H9 (cell line): ENCODE results near the gene SRPX2. TPM values are rescaled to one million over a fixed set of nuclear protein-coding genes. Genes with fewer than 3 reads are reported as not detected.

Experiments used
- DNase-seq: peaks from one replicate; pipeline ENCODE4 v3.0.0-alpha.2; 2017
- H2AFZ ChIP-seq: one replicate; pipeline ENCODE4 v1.6.1; 2013; ENCODE audit warnings: mild to moderate bottlenecking, low read length, control low read depth, moderate library complexity
- H2AK5ac ChIP-seq: 2 replicates; pipeline ENCODE4 v1.6.1; 2013; ENCODE audit warnings: low read length, control low read depth, mixed read lengths; ENCODE audit not compliant: insufficient read length
- H2BK120ac ChIP-seq: one replicate; pipeline ENCODE4 v1.6.1; 2013; ENCODE audit warnings: low read depth, mild to moderate bottlenecking, low read length, control low read depth, inconsistent platforms; ENCODE audit not compliant: poor library complexity, severe bottlenecking
- H2BK12ac ChIP-seq: 2 replicates; pipeline ENCODE4 v1.6.1; 2013; ENCODE audit warnings: low read length, control low read depth, mixed read lengths, low read depth; ENCODE audit not compliant: insufficient read length
- H2BK15ac ChIP-seq: 2 replicates; pipeline ENCODE4 v1.6.1; 2013; ENCODE audit warnings: low read depth, low read length, control low read depth
- H2BK20ac ChIP-seq: one replicate; pipeline ENCODE4 v1.6.1; 2013; ENCODE audit warnings: low read depth, mild to moderate bottlenecking, low read length, control low read depth, inconsistent platforms; ENCODE audit not compliant: poor library complexity, severe bottlenecking
- H2BK5ac ChIP-seq: 2 replicates; pipeline ENCODE4 v1.6.1; 2013; ENCODE audit warnings: low read length, control low read depth, mixed read lengths; ENCODE audit not compliant: insufficient read length
- H3K14ac ChIP-seq: 2 replicates; pipeline ENCODE4 v1.6.1; 2013; ENCODE audit warnings: low read length, control low read depth; ENCODE audit not compliant: insufficient read depth
- H3K18ac ChIP-seq: 2 replicates; pipeline ENCODE4 v1.6.1; 2013; ENCODE audit warnings: low read depth, mild to moderate bottlenecking, mixed read lengths, low read length, control low read depth; ENCODE audit not compliant: insufficient read length
- H3K23ac ChIP-seq: 2 replicates; pipeline ENCODE4 v1.6.1; 2013; ENCODE audit warnings: low read length, control low read depth, mixed read lengths, low read depth; ENCODE audit not compliant: insufficient read length
- H3K23me2 ChIP-seq: 2 replicates; pipeline ENCODE4 v1.6.1; 2013; ENCODE audit warnings: low read depth, mild to moderate bottlenecking, mixed read lengths, low read length, control low read depth; ENCODE audit not compliant: insufficient read length, poor library complexity, severe bottlenecking
- H3K27ac ChIP-seq: 2 replicates; pipeline ENCODE4 v1.5.1; 2013; ENCODE audit warnings: low read length, control low read depth, mixed read lengths, low read depth; ENCODE audit not compliant: insufficient read length
- H3K27me3 ChIP-seq: 2 replicates; pipeline ENCODE4 v1.6.1; 2013; ENCODE audit warnings: low read length, control low read depth, inconsistent platforms; ENCODE audit not compliant: insufficient read depth
- H3K4ac ChIP-seq: 2 replicates; pipeline ENCODE4 v1.6.1; 2013; ENCODE audit warnings: low read depth, mild to moderate bottlenecking, control low read depth, inconsistent platforms, low read length, moderate library complexity
- H3K4me1 ChIP-seq: 2 replicates; pipeline ENCODE4 v1.6.1; 2013; ENCODE audit warnings: low read length, control low read depth, inconsistent platforms; ENCODE audit not compliant: insufficient read depth
- H3K4me2 ChIP-seq: 2 replicates; pipeline ENCODE4 v1.6.1; 2013; ENCODE audit warnings: low read length, control low read depth, mixed read lengths; ENCODE audit not compliant: insufficient read length, insufficient read depth
- H3K56ac ChIP-seq: 2 replicates; pipeline ENCODE4 v1.6.1; 2013; ENCODE audit warnings: low read depth, mild to moderate bottlenecking, mixed read lengths, low read length, control low read depth; ENCODE audit not compliant: insufficient read length
- H3K79me1 ChIP-seq: 2 replicates; pipeline ENCODE4 v1.6.1; 2013; ENCODE audit warnings: low read depth, mild to moderate bottlenecking, moderate library complexity, low read length, control low read depth, inconsistent platforms; ENCODE audit not compliant: insufficient read depth, poor library complexity, severe bottlenecking
- H3K79me2 ChIP-seq: 2 replicates; pipeline ENCODE4 v1.6.1; 2013; ENCODE audit warnings: low read length, control low read depth, inconsistent platforms; ENCODE audit not compliant: insufficient read depth
- H3K9ac ChIP-seq: 2 replicates; pipeline ENCODE4 v1.6.1; 2013; ENCODE audit warnings: low read length, control low read depth, mixed read lengths; ENCODE audit not compliant: insufficient read length; ENCODE audit errors: extremely low read depth
- H3K9me3 ChIP-seq: one replicate; pipeline ENCODE4 v1.6.1; 2013; ENCODE audit warnings: low read depth, low read length, inconsistent platforms; ENCODE audit not compliant: control insufficient read depth
- H3T11ph ChIP-seq: one replicate; pipeline ENCODE4 v1.6.1; 2013; ENCODE audit warnings: mild to moderate bottlenecking, low read length, control low read depth, inconsistent platforms
- H4K20me1 ChIP-seq: one replicate; pipeline ENCODE4 v1.6.1; 2013; ENCODE audit not compliant: control insufficient read depth, insufficient read length, insufficient read depth
- H4K5ac ChIP-seq: 2 replicates; pipeline ENCODE4 v1.6.1; 2013; ENCODE audit warnings: low read depth, mild to moderate bottlenecking, mixed read lengths, low read length, control low read depth; ENCODE audit not compliant: insufficient read length
- H4K8ac ChIP-seq: replicated peaks from 2 replicates; pipeline ENCODE4 v1.6.1; 2013; ENCODE audit warnings: low read length, control low read depth, mixed read lengths, low read depth; ENCODE audit not compliant: insufficient read length
- H4K91ac ChIP-seq: 2 replicates; pipeline ENCODE4 v1.6.1; 2013; ENCODE audit warnings: low read depth, mild to moderate bottlenecking, moderate library complexity, mixed read lengths, low read length, control low read depth; ENCODE audit not compliant: insufficient read length
- H3K27ac Mint-ChIP-seq, 3 experiments: 2 replicates in 2 of 3; 3 replicates in 1 of 3; pipeline ENCODE4 v1.8.0; 2020 to 2021; ENCODE audit warnings: mixed read lengths in 3 of 3, mild to moderate bottlenecking in 1 of 3, moderate library complexity in 1 of 3
- H3K27me3 Mint-ChIP-seq: 2 replicates; pipeline ENCODE4 v1.8.0; 2021; ENCODE audit warnings: low read depth, mild to moderate bottlenecking, moderate library complexity, mixed read lengths
- H3K36me3 Mint-ChIP-seq, 3 experiments: 2 replicates in 2 of 3; 3 replicates in 1 of 3; pipeline ENCODE4 v1.8.0; 2020 to 2021; ENCODE audit warnings: low read depth in 3 of 3, mixed read lengths in 3 of 3; ENCODE audit not compliant: insufficient read depth in 1 of 3
- H3K4me1 Mint-ChIP-seq, 2 experiments: 2 replicates each; pipeline ENCODE4 v1.8.0; 2020; ENCODE audit warnings: mixed read lengths in 2 of 2
- H3K4me3 Mint-ChIP-seq, 2 experiments: 2 replicates in 1 of 2; 3 replicates in 1 of 2; pipeline ENCODE4 v1.8.0; 2020 to 2021; ENCODE audit warnings: mild to moderate bottlenecking in 2 of 2, mixed read lengths in 2 of 2, moderate library complexity in 1 of 2
- H3K9me3 Mint-ChIP-seq, 2 experiments: 2 replicates in 1 of 2; 3 replicates in 1 of 2; pipeline ENCODE4 v1.8.0; 2020; ENCODE audit warnings: mild to moderate bottlenecking in 2 of 2, mixed read lengths in 2 of 2, moderate library complexity in 1 of 2
- WGBS: extraction: QIAGEN DNeasy Blood & Tissue Kit; methylation state at CpG from one replicate; pipeline ENCODE4 v1.1.7; 2013; ENCODE audit warnings: missing lambda C conversion rate, low lambda C conversion rate, mixed read lengths; ENCODE audit not compliant: insufficient read length; ENCODE audit errors: extremely low coverage; 5-methylcytosine and 5-hydroxymethylcytosine counted together
- total RNA-seq: library from RNA; stranded (reverse); gene quantifications from 2 replicates; pipeline ENCODE4 v1.2.1, GENCODE V29; 2021
- TF ChIP-seq, protein P1 (sequence below): fragments of 200-600 bp; sonication (generic); conservative IDR thresholded peaks from 3 replicates; pipeline ENCODE4 v1.8.0; 2021; ENCODE audit warnings: antibody characterized with exemption, mild to moderate bottlenecking

The SRPX2 gene
- total RNA-seq, 1 experiment from 2014 or later: not detected

DNA sequence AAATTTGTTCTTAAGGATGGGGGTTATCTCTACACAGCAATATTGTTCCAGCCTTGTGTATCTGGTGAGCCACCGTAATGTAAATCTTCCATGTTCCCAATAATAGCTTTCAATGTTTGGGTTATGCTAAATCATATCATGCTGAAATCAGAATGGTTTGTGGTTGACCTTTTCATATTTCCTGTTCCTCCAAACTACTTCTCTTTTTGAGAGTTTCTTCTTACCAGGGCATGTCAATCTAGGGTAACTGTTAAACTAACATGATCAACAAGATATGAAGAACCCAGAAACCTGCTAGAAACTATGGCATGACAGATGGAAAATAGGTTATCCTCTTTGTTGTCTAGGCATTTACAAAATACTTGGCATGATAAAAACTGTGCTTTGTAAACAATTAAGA lies 37.2 kb upstream of the SRPX2 start:
- Histone ChIP-seq H2AFZ (no peak overlapping the region), H3K23me2 (no peaks in the 10 kb centered on the region), H2BK5ac (no peak overlapping the region), H3K23ac (no peak overlapping the region), H3K14ac (no peak overlapping the region), H3K4ac (no peak overlapping the region), H4K20me1 (no peaks in the 10 kb centered on the region), H2BK120ac (no peak overlapping the region), H3K79me2 (no peaks in the 10 kb centered on the region), H3K27ac (no peak overlapping the region), H2BK15ac (no peak overlapping the region), H3K4me1 (no peaks in the 10 kb centered on the region), H2AK5ac (no peak overlapping the region), H4K91ac (no peak overlapping the region), H3K56ac (no peak overlapping the region), H3K9me3 (no peaks in the 10 kb centered on the region), H3K79me1 (no peaks in the 10 kb centered on the region), H2BK12ac (no peak overlapping the region), H3T11ph (no peak overlapping the region), H3K4me2 (no peak overlapping the region), H3K9ac (no peak overlapping the region), H2BK20ac (no peak overlapping the region), H3K18ac (no peak overlapping the region), H3K27me3 (no peaks in the 10 kb centered on the region), H4K5ac (no peak overlapping the region), H4K8ac (no peak overlapping the region)
- Mint-ChIP-seq H3K36me3 (no peaks in the 10 kb centered on the region), H3K4me3 (no peak overlapping the region), H3K4me1 (peaks cover 26 to 28% of the 10 kb centered on the region in 2 experiments), H3K27me3 (no peaks in the 10 kb centered on the region), H3K9me3 (peaks cover 0 to 58% of the 10 kb centered on the region in 2 experiments; a peak in 3 of 5 replicates), H3K27ac (no peak overlapping the region)
- TF ChIP-seq, protein P1, sequence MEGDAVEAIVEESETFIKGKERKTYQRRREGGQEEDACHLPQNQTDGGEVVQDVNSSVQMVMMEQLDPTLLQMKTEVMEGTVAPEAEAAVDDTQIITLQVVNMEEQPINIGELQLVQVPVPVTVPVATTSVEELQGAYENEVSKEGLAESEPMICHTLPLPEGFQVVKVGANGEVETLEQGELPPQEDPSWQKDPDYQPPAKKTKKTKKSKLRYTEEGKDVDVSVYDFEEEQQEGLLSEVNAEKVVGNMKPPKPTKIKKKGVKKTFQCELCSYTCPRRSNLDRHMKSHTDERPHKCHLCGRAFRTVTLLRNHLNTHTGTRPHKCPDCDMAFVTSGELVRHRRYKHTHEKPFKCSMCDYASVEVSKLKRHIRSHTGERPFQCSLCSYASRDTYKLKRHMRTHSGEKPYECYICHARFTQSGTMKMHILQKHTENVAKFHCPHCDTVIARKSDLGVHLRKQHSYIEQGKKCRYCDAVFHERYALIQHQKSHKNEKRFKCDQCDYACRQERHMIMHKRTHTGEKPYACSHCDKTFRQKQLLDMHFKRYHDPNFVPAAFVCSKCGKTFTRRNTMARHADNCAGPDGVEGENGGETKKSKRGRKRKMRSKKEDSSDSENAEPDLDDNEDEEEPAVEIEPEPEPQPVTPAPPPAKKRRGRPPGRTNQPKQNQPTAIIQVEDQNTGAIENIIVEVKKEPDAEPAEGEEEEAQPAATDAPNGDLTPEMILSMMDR: no peak
- WGBS: no CpG with 5 or more reads among the region's 1 CpG
- DNase-seq: no peak
